Suprapubic skin (tissue), 4 donors: ENCODE data around the gene IL17D. TPM values are rescaled to one million over a fixed set of nuclear protein-coding genes. Genes with fewer than 3 reads are reported as not detected.

Experiments
- DNase-seq, 2 donors: peaks; one replicate each; pipeline ENCODE4 v3.0.0-alpha.2; 2019; ENCODE audit warnings: low spot score in 2 of 2
- H3K27ac ChIP-seq: fragments of 200-600 bp; sonication (generic); one replicate; pipeline ENCODE4 v1.5.1; 2019
- H3K27me3 ChIP-seq: fragments of 200-600 bp; sonication (generic); one replicate; pipeline ENCODE4 v1.5.1; 2019
- H3K36me3 ChIP-seq: fragments of 200-600 bp; sonication (generic); one replicate; pipeline ENCODE4 v1.5.1; 2019
- H3K4me1 ChIP-seq: fragments of 200-600 bp; sonication (generic); one replicate; pipeline ENCODE4 v1.5.1; 2019
- H3K4me3 ChIP-seq: fragments of 200-600 bp; sonication (generic); one replicate; pipeline ENCODE4 v1.5.1; 2019; ENCODE audit warnings: mild to moderate bottlenecking
- H3K9me3 ChIP-seq: fragments of 200-600 bp; sonication (generic); one replicate; pipeline ENCODE4 v1.5.1; 2019
- EP300 ChIP-seq: sonication (generic); formaldehyde crosslinking; IDR thresholded peaks from one replicate; pipeline ENCODE4 v1.6.1; 2017; ENCODE audit warnings: antibody characterized with exemption
- POLR2A ChIP-seq, 2 donors: fragments of 450-650 bp; IDR thresholded peaks; one replicate each; pipeline ENCODE4 v1.6.1; 2017; ENCODE audit warnings: antibody characterized with exemption in 2 of 2, mild to moderate bottlenecking in 2 of 2, moderate library complexity in 2 of 2
- POLR2AphosphoS5 ChIP-seq, 3 donors: sonication (generic); formaldehyde crosslinking; IDR thresholded peaks; one replicate each; pipeline ENCODE4 v1.6.1; 2017; ENCODE audit warnings: antibody characterized with exemption in 3 of 3
- WGBS: methylation state at CpG from one replicate; pipeline ENCODE4 v1.1.5; 2018; 5-methylcytosine and 5-hydroxymethylcytosine counted together
- total RNA-seq, 4 donors: library from RNA; depleted of rRNA; stranded (reverse); fragments of >200 nt; gene quantifications; one replicate each; pipeline ENCODE4 v1.1.0, GENCODE V29; 2016
- TF ChIP-seq, protein P1 (sequence below), 2 donors: fragments of 200-600 bp in 1 of 2; fragments of 450-650 bp in 1 of 2; sonication (generic) in 1 of 2; IDR thresholded peaks; one replicate each; pipeline ENCODE4 v1.5.1; 2016 to 2019; ENCODE audit warnings: antibody characterized with exemption in 2 of 2, mild to moderate bottlenecking in 1 of 2, moderate library complexity in 1 of 2

IL17D gene
- total RNA-seq, 4 donors from 2014 or later: 0.26 to 1.5 (median 0.50) TPM

DNA sequence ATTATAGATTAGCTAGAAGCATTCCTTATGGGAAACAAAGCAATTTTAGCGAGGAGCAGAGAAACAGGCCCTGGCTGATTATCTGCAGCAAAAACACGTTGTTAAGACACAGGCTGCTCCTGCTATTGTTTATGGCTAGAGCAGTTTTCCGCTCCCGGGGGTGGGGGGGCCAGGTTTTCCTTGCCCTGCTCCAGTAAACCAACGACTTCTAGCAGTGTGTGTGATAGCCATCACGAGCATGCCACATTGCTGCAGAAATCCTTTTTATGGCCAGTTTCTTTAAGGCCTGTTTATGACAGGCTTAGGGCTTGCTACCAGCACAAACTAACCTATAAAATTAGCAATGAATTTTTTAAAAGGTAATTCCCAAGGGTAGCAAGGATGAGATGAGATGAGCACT, 18.4 kb upstream of the IL17D start:
- peaks cover 5% of the 10 kb centered on the region for H3K36me3 ChIP-seq
- no peak overlapping the region for H3K27ac ChIP-seq
- no peak for DNase-seq
- no peak for TF ChIP-seq POLR2AphosphoS5 (IDR thresholded peaks at IDR 0.05)
- TF ChIP-seq, protein P1, sequence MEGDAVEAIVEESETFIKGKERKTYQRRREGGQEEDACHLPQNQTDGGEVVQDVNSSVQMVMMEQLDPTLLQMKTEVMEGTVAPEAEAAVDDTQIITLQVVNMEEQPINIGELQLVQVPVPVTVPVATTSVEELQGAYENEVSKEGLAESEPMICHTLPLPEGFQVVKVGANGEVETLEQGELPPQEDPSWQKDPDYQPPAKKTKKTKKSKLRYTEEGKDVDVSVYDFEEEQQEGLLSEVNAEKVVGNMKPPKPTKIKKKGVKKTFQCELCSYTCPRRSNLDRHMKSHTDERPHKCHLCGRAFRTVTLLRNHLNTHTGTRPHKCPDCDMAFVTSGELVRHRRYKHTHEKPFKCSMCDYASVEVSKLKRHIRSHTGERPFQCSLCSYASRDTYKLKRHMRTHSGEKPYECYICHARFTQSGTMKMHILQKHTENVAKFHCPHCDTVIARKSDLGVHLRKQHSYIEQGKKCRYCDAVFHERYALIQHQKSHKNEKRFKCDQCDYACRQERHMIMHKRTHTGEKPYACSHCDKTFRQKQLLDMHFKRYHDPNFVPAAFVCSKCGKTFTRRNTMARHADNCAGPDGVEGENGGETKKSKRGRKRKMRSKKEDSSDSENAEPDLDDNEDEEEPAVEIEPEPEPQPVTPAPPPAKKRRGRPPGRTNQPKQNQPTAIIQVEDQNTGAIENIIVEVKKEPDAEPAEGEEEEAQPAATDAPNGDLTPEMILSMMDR (IDR thresholded peaks at IDR 0.05): no peak
- no peak for TF ChIP-seq EP300
- H3K4me3 ChIP-seq: no peak overlapping the region
- H3K27me3 ChIP-seq: no peaks in the 10 kb centered on the region
- whole genome bisulfite sequencing: 83% methylated on average over 6 of the region's 6 CpGs
- H3K4me1 ChIP-seq: no peaks in the 10 kb centered on the region
- H3K9me3 ChIP-seq: no peaks in the 10 kb centered on the region

DNA sequence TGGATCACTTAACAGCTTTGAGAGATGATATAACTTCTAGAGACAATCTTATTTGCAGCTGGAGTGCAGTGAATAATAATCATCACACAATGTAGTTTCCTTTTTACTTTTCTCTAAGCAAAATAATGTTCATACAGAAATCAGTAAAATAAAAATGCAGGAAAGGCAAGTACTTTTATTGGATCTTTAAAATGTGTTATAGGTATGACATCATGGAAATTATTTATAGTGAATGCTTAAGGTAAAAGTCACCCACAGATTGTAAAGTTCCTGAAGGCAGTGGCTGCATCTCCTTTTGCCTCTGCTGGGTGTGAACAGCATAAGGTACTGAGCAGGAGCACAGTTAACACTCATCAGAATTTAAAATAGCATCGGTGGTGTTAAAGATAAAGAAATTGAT, 17.3 kb upstream of the IL17D start:
- no peak for DNase-seq
- Histone ChIP-seq H3K36me3 (peaks cover 5% of the 10 kb centered on the region), H3K4me3 (no peak overlapping the region), H3K27ac (no peak overlapping the region), H3K9me3 (no peaks in the 10 kb centered on the region), H3K27me3 (no peaks in the 10 kb centered on the region), H3K4me1 (no peaks in the 10 kb centered on the region)
- no peak for TF ChIP-seq EP300
- no peak for TF ChIP-seq POLR2AphosphoS5 (IDR thresholded peaks at IDR 0.05)
- TF ChIP-seq, protein P1 (IDR thresholded peaks at IDR 0.05): no peak
- no peak for TF ChIP-seq POLR2A (IDR thresholded peaks at IDR 0.05)
- WGBS: 93% methylated on average over 1 of the region's 1 CpG

DNA sequence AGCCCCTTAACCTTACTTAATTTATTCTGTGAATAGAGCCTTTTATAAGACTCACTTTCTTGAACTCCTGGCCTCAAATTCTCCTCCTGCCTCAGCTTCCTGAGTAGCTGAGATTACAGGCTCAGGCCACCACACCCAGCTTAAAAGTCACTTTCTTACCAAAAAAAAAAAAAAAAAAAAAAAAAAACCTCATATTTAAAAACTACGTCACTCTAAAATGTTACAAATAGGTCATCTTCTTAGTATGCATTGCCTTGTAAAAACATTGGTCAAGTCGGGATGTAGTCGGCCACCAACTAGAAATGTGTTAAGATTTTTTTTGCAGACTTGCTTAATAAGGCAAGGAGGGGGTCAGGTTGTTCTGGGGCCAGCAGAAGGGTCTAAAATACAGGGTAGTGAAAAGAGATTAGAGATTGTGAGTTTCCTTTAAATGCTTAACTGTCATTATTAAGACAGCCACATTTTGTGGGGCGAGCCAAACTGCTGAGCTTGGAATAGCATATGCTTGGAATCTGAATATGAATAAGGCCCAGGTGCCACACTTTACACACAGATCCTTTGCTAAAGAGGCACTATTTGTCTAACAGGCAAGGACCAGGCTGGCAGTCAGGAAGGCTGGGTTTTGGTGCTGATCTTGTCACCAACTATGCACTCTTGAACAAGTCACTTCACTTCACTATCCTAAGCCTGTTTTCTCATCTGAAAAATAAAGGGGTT, 16.5 kb upstream of the IL17D start:
- 86% methylated on average over 4 of the region's 4 CpGs for WGBS

DNA sequence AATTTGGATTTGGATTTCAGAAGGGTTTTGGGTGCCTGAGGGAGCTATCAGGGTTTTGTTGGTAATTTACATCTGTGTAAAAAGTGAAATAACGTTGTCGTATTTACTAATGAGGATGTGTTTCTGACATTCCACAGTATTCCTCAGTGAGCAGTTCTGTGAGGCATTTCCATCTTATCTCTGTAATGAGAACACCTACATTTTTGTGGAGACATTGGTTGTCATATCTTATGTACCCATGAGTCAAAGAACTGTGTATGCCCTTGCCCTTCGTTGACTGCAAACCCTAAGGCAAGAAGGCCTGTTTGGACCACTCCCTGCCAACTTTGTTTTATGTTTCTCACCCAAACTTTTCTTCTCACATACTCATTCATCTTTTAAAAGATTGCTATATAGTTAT, 14.2 kb upstream of the IL17D start:
- WGBS: 82% methylated on average over 3 of the region's 3 CpGs
- Histone ChIP-seq H3K9me3 (no peaks in the 10 kb centered on the region), H3K27ac (no peak overlapping the region), H3K4me3 (no peak overlapping the region), H3K36me3 (peaks cover 10% of the 10 kb centered on the region), H3K4me1 (no peaks in the 10 kb centered on the region), H3K27me3 (no peaks in the 10 kb centered on the region)
- TF ChIP-seq EP300: no peak
- TF ChIP-seq, protein P1 (IDR thresholded peaks at IDR 0.05): no peak
- TF ChIP-seq POLR2AphosphoS5 (IDR thresholded peaks at IDR 0.05): no peak
- no peak for TF ChIP-seq POLR2A (IDR thresholded peaks at IDR 0.05)
- DNase-seq: no peak

More for the DNA sequence above, 16.5 kb upstream of the IL17D start:
- Histone ChIP-seq H3K4me1 (no peaks in the 10 kb centered on the region), H3K9me3 (no peaks in the 10 kb centered on the region), H3K27ac (no peak overlapping the region), H3K36me3 (peaks cover 10% of the 10 kb centered on the region), H3K27me3 (no peaks in the 10 kb centered on the region), H3K4me3 (no peak overlapping the region)
- no peak for DNase-seq
- TF ChIP-seq, protein P1 (IDR thresholded peaks at IDR 0.05): no peak
- TF ChIP-seq EP300: no peak

DNA sequence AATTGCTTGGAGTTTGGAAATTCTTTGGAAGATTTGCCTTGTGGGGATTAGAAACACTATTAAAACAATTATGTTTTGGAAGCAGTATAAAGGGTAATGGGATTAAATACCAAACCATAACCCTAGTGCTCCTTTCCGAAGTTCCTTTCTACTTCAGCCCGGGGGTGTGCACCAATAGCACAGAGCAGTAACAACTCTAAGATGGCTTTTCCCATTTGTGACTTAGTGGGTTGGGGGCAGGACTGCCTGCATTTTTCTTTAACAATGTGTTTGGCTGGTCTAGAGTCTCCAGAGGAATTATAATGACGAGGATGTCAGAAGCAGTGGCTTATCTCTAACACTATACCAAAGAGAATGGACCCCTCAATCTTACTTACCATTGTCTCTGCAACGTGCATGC, 11.9 kb upstream of the IL17D start:
- H3K9me3 ChIP-seq: no peaks in the 10 kb centered on the region
- no peaks in the 10 kb centered on the region for H3K27me3 ChIP-seq
- DNase-seq: no peak
- TF ChIP-seq POLR2AphosphoS5 (IDR thresholded peaks at IDR 0.05): no peak
- TF ChIP-seq POLR2A (IDR thresholded peaks at IDR 0.05): no peak
- TF ChIP-seq, protein P1 (IDR thresholded peaks at IDR 0.05): no peak
- no peak for TF ChIP-seq EP300
- no peaks in the 10 kb centered on the region for H3K4me1 ChIP-seq
- H3K36me3 ChIP-seq: peaks cover 10% of the 10 kb centered on the region
- 67% methylated on average over 4 of the region's 4 CpGs for WGBS
- H3K27ac ChIP-seq: no peak overlapping the region
- H3K4me3 ChIP-seq: no peak overlapping the region
